MCF 10A (cell line): Measurements from ENCODE around the gene FRMD4B. TPM values are rescaled to one million over a fixed set of nuclear protein-coding genes. Genes with fewer than 3 reads are reported as not detected.

Experiments
- BruUV-seq: library from RNA; stranded (reverse); fragments of 400-500 nt; replicated peaks from 2 replicates; lab custom pipeline; 2021; lab: Mats Ljungman, UMichigan
- CTCF ChIA-PET: fragments of 300-600 bp; sonication (Branson Sonifier 250); formaldehyde crosslinking; extraction: SDS; loops from one replicate; lab custom pipeline; 2021; ENCODE audit warnings: antibody characterized with exemption, inconsistent platforms; lab: Yijun Ruan, JAX
- POLR2A ChIA-PET: fragments of 300-600, 350-650 bp; sonication (Branson Sonifier 250); formaldehyde crosslinking; extraction: SDS; loops from one replicate; lab custom pipeline; 2020; ENCODE audit warnings: antibody characterized with exemption, inconsistent platforms; lab: Yijun Ruan, JAX
- DNase-seq: peaks from one replicate; pipeline ENCODE4 v3.0.0-alpha.2; 2018; ENCODE audit not compliant: unreplicated experiment
- H3K27ac Mint-ChIP-seq: one replicate; pipeline ENCODE4 v1.8.0; 2022; ENCODE audit warnings: mild to moderate bottlenecking, low read depth, mixed read lengths; ENCODE audit not compliant: unreplicated experiment
- H3K27me3 Mint-ChIP-seq: one replicate; pipeline ENCODE4 v1.8.0; 2022; ENCODE audit warnings: mixed read lengths; ENCODE audit not compliant: insufficient read depth, unreplicated experiment
- H3K36me3 Mint-ChIP-seq: one replicate; pipeline ENCODE4 v1.8.0; 2022; ENCODE audit warnings: mild to moderate bottlenecking, moderate library complexity, mixed read lengths; ENCODE audit not compliant: insufficient read depth, unreplicated experiment
- H3K4me1 Mint-ChIP-seq: one replicate; pipeline ENCODE4 v1.8.0; 2022; ENCODE audit warnings: mixed read lengths; ENCODE audit not compliant: insufficient read depth, unreplicated experiment
- H3K4me3 Mint-ChIP-seq: one replicate; pipeline ENCODE4 v1.8.0; 2022; ENCODE audit warnings: mild to moderate bottlenecking, moderate library complexity, mixed read lengths; ENCODE audit not compliant: unreplicated experiment
- H3K9me3 Mint-ChIP-seq: one replicate; pipeline ENCODE4 v1.8.0; 2022; ENCODE audit warnings: mixed read lengths; ENCODE audit not compliant: unreplicated experiment
- intact Hi-C: fragments of 100-400 bp; cut with micrococcal nuclease; formaldehyde crosslinking; loops from 2 replicates; pipeline ENCODE4 v1.14.1; 2022
- total RNA-seq: library from RNA; stranded (reverse); gene quantifications from 2 replicates; pipeline ENCODE4 v1.2.3, GENCODE V29; 2022
- TF ChIP-seq, protein P1 (sequence below): fragments of 200-600 bp; IDR thresholded peaks from one replicate; pipeline ENCODE4 v1.8.0; 2022; ENCODE audit warnings: antibody characterized with exemption, mild to moderate bottlenecking; ENCODE audit not compliant: unreplicated experiment

Gene FRMD4B
- total RNA-seq, 1 experiment from 2014 or later = 39.0 TPM

DNA sequence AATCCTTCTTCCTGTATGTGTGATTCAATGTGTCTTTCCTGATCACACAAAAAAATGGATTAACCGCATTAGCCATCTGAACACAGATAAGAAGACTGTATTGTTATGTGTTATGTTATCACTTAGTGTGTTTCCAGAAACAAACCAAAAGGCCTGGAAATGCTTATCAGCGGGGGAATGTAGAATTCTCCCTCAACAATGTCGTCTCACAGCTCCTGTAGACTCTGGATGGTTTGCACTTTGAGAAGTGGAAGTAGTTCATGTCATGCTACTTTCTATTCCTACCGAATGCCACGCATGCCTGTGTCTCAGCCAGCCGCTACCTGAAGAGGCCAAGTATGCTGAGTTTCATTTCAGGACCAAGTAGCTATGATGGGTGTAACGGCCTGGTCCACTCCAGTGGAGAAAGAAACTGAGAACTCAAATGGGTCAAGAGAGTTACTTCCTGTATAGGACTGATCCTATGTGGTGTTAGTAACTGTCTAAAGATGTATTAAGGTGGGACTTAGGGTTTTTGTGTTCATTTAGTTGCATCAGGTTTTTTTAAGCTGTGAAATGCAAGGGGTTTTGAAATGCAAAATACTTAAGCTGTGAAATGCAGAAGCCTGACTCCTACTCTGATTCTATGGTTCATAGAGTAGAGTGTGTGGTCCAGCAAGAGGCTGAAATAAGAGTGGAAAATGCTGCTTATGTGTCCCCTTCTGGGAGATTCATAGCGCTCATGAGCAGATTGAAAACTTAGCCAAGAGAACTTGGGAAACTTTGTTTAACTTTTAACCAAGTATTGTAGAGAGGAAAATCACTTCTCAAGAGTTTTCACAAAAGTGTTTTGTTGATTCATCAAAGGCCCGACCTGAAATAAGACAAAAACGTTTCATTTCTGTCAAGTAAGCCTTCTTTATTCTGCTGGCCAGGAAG is 145.0 kb downstream of the FRMD4B start:
- intact Hi-C loops = no loop called here
- ChIA-PET POLR2A (interaction anchor here (1.1 to 1.5 kb wide), 2 partner anchors 9 to 130 kb away, joined by 4 to 7 read pairs; no protein-coding TSS in a partner anchor), CTCF (interaction anchor here (0.6 to 1.4 kb wide), 3 partner anchors 65 to 119 kb away, joined by 3 to 7 read pairs (median 4); no protein-coding TSS in a partner anchor)
- H3K27me3 Mint-ChIP-seq = no peaks in the 10 kb centered on the region
- no peak for DNase-seq
- BruUV-seq = no TSS peak
- H3K4me3 Mint-ChIP-seq = no peak overlapping the region
- H3K36me3 Mint-ChIP-seq = no peaks in the 10 kb centered on the region
- H3K9me3 Mint-ChIP-seq = no peaks in the 10 kb centered on the region
- TF ChIP-seq, protein P1, sequence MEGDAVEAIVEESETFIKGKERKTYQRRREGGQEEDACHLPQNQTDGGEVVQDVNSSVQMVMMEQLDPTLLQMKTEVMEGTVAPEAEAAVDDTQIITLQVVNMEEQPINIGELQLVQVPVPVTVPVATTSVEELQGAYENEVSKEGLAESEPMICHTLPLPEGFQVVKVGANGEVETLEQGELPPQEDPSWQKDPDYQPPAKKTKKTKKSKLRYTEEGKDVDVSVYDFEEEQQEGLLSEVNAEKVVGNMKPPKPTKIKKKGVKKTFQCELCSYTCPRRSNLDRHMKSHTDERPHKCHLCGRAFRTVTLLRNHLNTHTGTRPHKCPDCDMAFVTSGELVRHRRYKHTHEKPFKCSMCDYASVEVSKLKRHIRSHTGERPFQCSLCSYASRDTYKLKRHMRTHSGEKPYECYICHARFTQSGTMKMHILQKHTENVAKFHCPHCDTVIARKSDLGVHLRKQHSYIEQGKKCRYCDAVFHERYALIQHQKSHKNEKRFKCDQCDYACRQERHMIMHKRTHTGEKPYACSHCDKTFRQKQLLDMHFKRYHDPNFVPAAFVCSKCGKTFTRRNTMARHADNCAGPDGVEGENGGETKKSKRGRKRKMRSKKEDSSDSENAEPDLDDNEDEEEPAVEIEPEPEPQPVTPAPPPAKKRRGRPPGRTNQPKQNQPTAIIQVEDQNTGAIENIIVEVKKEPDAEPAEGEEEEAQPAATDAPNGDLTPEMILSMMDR = no peak
- H3K27ac Mint-ChIP-seq = no peak overlapping the region
- peaks cover 13% of the 10 kb centered on the region for H3K4me1 Mint-ChIP-seq

DNA sequence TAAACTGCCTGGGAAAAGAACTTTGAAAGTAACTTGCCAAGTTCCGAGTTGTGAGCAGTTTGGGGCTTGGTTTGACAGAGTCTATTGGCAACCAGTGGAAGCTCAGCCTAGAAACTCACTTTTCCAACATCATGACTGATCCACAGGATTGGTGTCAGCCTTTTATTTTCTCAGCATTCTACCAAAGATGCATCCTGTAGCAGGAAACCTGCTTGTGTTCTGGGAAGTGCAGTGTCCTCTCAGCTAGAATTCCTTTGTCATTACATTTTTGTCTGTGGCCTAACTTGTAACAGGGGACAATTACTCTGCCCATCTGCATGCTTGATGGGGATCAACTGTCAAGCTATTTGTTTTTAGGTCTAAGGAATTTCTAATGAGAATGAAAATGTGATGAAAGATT is 146.8 kb downstream of the FRMD4B start:
- no peaks in the 10 kb centered on the region for H3K9me3 Mint-ChIP-seq
- H3K36me3 Mint-ChIP-seq = no peaks in the 10 kb centered on the region
- CTCF ChIA-PET = interaction anchor here (0.6 to 1.1 kb wide), 2 partner anchors 67 to 82 kb away, joined by 3 to 4 read pairs; no protein-coding TSS in a partner anchor
- intact Hi-C loops = no loop called here
- no peaks in the 10 kb centered on the region for H3K27me3 Mint-ChIP-seq
- no peak overlapping the region for H3K4me3 Mint-ChIP-seq
- no peak for DNase-seq
- TF ChIP-seq, protein P1 = no peak
- POLR2A ChIA-PET = interaction anchor here (1.0 kb wide), 1 partner anchor 39 kb away, joined by 3 read pairs; no protein-coding TSS in a partner anchor
- no TSS peak for BruUV-seq
- no peak overlapping the region for H3K27ac Mint-ChIP-seq
- peaks cover 13% of the 10 kb centered on the region for H3K4me1 Mint-ChIP-seq

DNA sequence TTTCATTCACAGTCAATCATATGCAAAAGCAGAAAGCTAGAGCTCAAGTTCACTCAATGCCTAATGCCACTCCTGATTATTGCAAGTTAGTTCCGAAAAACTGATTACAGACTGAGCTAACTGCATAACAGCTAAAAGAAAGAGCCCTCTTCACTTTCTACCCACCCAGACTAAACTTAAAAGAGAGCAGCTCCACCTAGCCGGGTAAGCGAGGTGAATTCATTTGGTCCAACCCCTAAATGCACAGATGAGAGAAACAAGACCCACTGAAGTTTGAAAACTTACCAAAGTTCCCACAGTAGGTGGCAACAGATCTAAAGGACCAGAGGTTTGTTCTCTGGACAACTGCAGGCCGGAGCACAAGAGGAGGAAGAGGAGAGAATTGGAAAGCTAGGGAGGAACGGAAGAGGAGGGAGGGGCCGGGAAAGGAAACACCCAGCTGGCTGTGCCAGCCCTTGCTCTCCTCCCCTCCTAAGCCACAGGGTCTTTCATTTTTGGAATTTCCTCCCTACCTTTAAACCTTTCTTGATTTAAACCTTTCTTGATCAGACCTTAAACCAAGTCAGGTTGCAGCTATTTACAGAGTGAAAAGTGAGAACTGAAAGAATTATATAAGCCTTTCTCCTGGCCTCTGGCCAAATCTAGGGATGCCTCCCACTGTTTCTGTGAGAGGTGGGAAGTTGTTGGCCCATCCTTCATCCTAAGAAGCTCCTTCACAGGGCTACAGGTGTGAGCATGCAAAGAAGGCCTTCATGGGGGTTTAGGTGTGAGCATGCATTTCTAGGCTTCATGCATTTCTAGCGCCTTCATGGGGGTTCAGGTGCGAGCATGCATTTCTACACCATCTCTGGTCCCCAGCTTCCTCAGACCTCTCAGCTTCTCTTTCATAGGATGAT is 148.8 kb downstream of the FRMD4B start:
- intact Hi-C loops = no loop called here
- H3K4me3 Mint-ChIP-seq = peak overlapping the region; percentile 57
- peak; percentile 33 for DNase-seq
- ChIA-PET CTCF (interaction anchor here (0.6 to 1.7 kb wide), 12 partner anchors 14 to 82 kb away, joined by 3 to 5 read pairs (median 4); no protein-coding TSS in a partner anchor), POLR2A (interaction anchor here (0.5 to 1.7 kb wide), 7 partner anchors 14 to 276 kb away, joined by 3 to 7 read pairs (median 3); no protein-coding TSS in a partner anchor)
- H3K27me3 Mint-ChIP-seq = no peaks in the 10 kb centered on the region
- H3K4me1 Mint-ChIP-seq = peaks cover 10% of the 10 kb centered on the region
- no peaks in the 10 kb centered on the region for H3K36me3 Mint-ChIP-seq
- no peaks in the 10 kb centered on the region for H3K9me3 Mint-ChIP-seq
- BruUV-seq = no TSS peak
- peak overlapping the region; percentile 40 for H3K27ac Mint-ChIP-seq
- TF ChIP-seq, protein P1 = no peak
